Body of pancreas (tissue), 4 donors: ENCODE measurements around the gene NXPH1.

Experiments used
- CTCF ChIP-seq, 7 experiments: fragments of 450-650 bp in 4 of 7; fragments of 200-600 bp in 3 of 7; sonication (generic) in 3 of 7; IDR thresholded peaks; one replicate each; pipeline ENCODE4 v1.5.1; 2016 to 2019; ENCODE audit warnings: antibody characterized with exemption in 7 of 7
- POLR2A ChIP-seq, 3 donors: fragments of 450-650 bp; IDR thresholded peaks; one replicate each; pipeline ENCODE4 v1.6.1; 2016; ENCODE audit warnings: antibody characterized with exemption in 3 of 3, mild to moderate bottlenecking in 2 of 3

GRCh38 chr7:8765374-8765773 lies 332.0 kb downstream of the NXPH1 start:
- TF ChIP-seq CTCF (IDR thresholded peaks at IDR 0.05), result no peak
- TF ChIP-seq POLR2A (IDR thresholded peaks at IDR 0.05), result no peak
